ENCODE measurements around the gene FRMD4A.
"Not testable (repeated sequence)": the region's sequence is repeated elsewhere in the genome, so short reads cannot be mapped to it uniquely, and the experiment has no call there.

FRMD4A gene

GRCh38 chr10:13770760-13771493 lies 559.8 kb downstream of the FRMD4A start:
- H3K27ac ChIP-seq (replicated peaks) = no peak overlapping the region
- H3K4me3 ChIP-seq (replicated peaks; ENCODE audit: insufficient read depth, low read length) = no peak overlapping the region

GRCh38 chr10:13769946-13770345 lies 560.8 kb downstream of the FRMD4A start:
- no peak overlapping the region for H3K27ac ChIP-seq (replicated peaks)
- H3K4me3 ChIP-seq (replicated peaks; ENCODE audit: insufficient read depth, low read length) = no peak overlapping the region
- DNase-seq (ENCODE audit: low read depth in 1 of 2, low spot score in 1 of 2) = no peak
- H3K27me3 ChIP-seq (ENCODE audit: insufficient read depth, poor library complexity, severe bottlenecking) = no peaks in the 10 kb centered on the region
- no peak for TF ChIP-seq GABPA (IDR thresholded peaks at IDR 0.05; ENCODE audit: low read depth)
- no peak for TF ChIP-seq POLR2AphosphoS5 (IDR thresholded peaks at IDR 0.05; ENCODE audit: low read depth)
- no peak for TF ChIP-seq SPI1 (IDR thresholded peaks at IDR 0.05; ENCODE audit: borderline replicate concordance, low read depth)
- no peak for TF ChIP-seq REST (IDR thresholded peaks at IDR 0.05; ENCODE audit: insufficient replicate concordance, low read depth)
- no peak for TF ChIP-seq CTCF (IDR thresholded peaks at IDR 0.05; ENCODE audit: insufficient read depth, low read length)

More at GRCh38 chr10:13770760-13771493, 559.8 kb downstream of the FRMD4A start:
- TF ChIP-seq POLR2AphosphoS5 (IDR thresholded peaks at IDR 0.05; ENCODE audit: low read depth) (no peak), GABPA (IDR thresholded peaks at IDR 0.05; ENCODE audit: low read depth) (no peak), REST (IDR thresholded peaks at IDR 0.05; ENCODE audit: insufficient replicate concordance, low read depth) (no peak), SPI1 (IDR thresholded peaks at IDR 0.05; ENCODE audit: borderline replicate concordance, low read depth) (no peak), CTCF (IDR thresholded peaks at IDR 0.05; ENCODE audit: insufficient read depth, low read length) (no peak)
- no peak for DNase-seq (ENCODE audit: low read depth in 1 of 2, low spot score in 1 of 2)
- no peaks in the 10 kb centered on the region for H3K27me3 ChIP-seq (ENCODE audit: insufficient read depth, poor library complexity, severe bottlenecking)

DNA sequence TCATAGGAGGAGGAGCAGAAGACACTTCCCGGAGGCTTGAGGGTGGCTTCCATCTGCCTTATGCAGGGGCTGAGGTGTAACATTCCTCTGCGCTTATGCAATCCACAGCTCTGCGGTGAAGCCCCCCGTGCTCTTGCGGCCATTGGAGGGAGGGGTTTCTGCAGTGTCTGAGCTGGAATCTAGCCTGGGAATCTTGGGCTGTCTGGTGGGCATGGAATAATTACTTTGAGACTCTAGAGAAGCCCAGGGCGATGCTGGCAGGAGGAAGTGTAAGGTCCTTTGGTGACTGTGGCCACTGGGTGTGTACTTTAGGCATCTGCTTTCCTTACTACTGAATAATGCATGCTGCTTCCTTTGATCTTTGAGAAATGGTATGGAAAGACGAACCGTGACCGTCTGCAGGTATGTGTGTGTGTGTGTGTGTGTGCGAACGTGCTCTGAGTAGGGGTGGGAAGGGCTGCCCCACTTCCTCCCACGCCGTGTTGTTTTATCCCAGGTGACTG lies 563.0 kb downstream of the FRMD4A start:
- H3K4me3 ChIP-seq (replicated peaks; ENCODE audit: insufficient read depth, low read length) = no peak overlapping the region
- no peak for DNase-seq (ENCODE audit: low read depth in 1 of 2, low spot score in 1 of 2)
- no peak overlapping the region for H3K27ac ChIP-seq (replicated peaks)
- no peaks in the 10 kb centered on the region for H3K27me3 ChIP-seq (ENCODE audit: insufficient read depth, poor library complexity, severe bottlenecking)
- TF ChIP-seq POLR2AphosphoS5 (IDR thresholded peaks at IDR 0.05; ENCODE audit: low read depth) = no peak
- TF ChIP-seq CTCF (IDR thresholded peaks at IDR 0.05; ENCODE audit: insufficient read depth, low read length) = no peak
- no peak for TF ChIP-seq GABPA (IDR thresholded peaks at IDR 0.05; ENCODE audit: low read depth)
- no peak for TF ChIP-seq SPI1 (IDR thresholded peaks at IDR 0.05; ENCODE audit: borderline replicate concordance, low read depth)
- no peak for TF ChIP-seq REST (IDR thresholded peaks at IDR 0.05; ENCODE audit: insufficient replicate concordance, low read depth)

GRCh38 chr10:13767148-13767547 lies 563.6 kb downstream of the FRMD4A start:
- H3K27me3 ChIP-seq (ENCODE audit: insufficient read depth, poor library complexity, severe bottlenecking); H3K27ac ChIP-seq (replicated peaks); DNase-seq (ENCODE audit: low read depth in 1 of 2, low spot score in 1 of 2); H3K4me3 ChIP-seq (replicated peaks; ENCODE audit: insufficient read depth, low read length): not testable (repeated sequence)

Data from HL-60 (cell line).